Heart right ventricle (tissue), 16 donors: Measurements from ENCODE around the gene TCTN1. TPM values are rescaled to one million over a fixed set of nuclear protein-coding genes. Genes with fewer than 3 reads are reported as not detected.
"Not testable (repeated sequence)": the region's sequence is repeated elsewhere in the genome, so short reads cannot be mapped to it uniquely, and the experiment has no call there.

Source experiments
- ATAC-seq, 8 donors: fragments of 200-7000 bp; cut with Tn5 transposase; one replicate each; pipeline ENCODE4 v1.9.1; 2020; ENCODE audit warnings: mild to moderate bottlenecking in 8 of 8, moderate library complexity in 8 of 8, moderate number of reproducible peaks in 1 of 8
- DNase-seq, 2 donors: peaks; one replicate each; pipeline ENCODE4 v3.0.0-alpha.2; 2020
- H3K27ac ChIP-seq, 10 donors: fragments of 200-600 bp; sonication (generic) in 2 of 10; one replicate each; pipeline versions ENCODE4 v1.5.0 to v1.8.0; 2020 to 2022; ENCODE audit warnings: mild to moderate bottlenecking in 3 of 10
- H3K27me3 ChIP-seq, 7 donors: fragments of 200-600 bp; one replicate each; pipeline ENCODE4 v1.8.0; 2021 to 2022; ENCODE audit warnings: mild to moderate bottlenecking in 2 of 7
- H3K36me3 ChIP-seq, 9 donors: fragments of 200-600 bp; sonication (generic) in 1 of 9; one replicate each; pipeline versions ENCODE4 v1.5.0 to v1.8.0; 2020 to 2022; ENCODE audit warnings: mild to moderate bottlenecking in 2 of 9
- H3K4me1 ChIP-seq, 9 donors: fragments of 200-600 bp; sonication (generic) in 1 of 9; one replicate each; pipeline versions ENCODE4 v1.5.0 to v1.8.0; 2020 to 2022; ENCODE audit warnings: mild to moderate bottlenecking in 4 of 9
- H3K4me3 ChIP-seq, 10 donors: fragments of 200-600 bp; sonication (generic) in 2 of 10; one replicate each; pipeline versions ENCODE4 v1.5.0 to v1.8.0; 2020 to 2022; ENCODE audit warnings: mild to moderate bottlenecking in 7 of 10, moderate library complexity in 2 of 10
- H3K9me3 ChIP-seq, 11 donors: fragments of 200-600 bp in 10 of 11; sonication (generic) in 2 of 11; one replicate each; pipeline versions ENCODE4 v1.5.0 to v1.8.0; 2013 to 2022; ENCODE audit warnings: mild to moderate bottlenecking in 2 of 11, control low read depth in 1 of 11, moderate library complexity in 1 of 11
- CTCF ChIP-seq, 9 donors: fragments of 200-600 bp; sonication (generic) in 2 of 9; IDR thresholded peaks; one replicate each; pipeline versions ENCODE4 v1.5.0 to v1.8.0; 2021 to 2022; ENCODE audit warnings: antibody characterized with exemption in 9 of 9, mild to moderate bottlenecking in 5 of 9, moderate library complexity in 1 of 9
- WGBS, 2 donors: extraction: QIAGEN DNeasy Blood & Tissue Kit; methylation state at CpG; one replicate each; pipeline ENCODE4 v1.1.7; 2013; ENCODE audit warnings: inconsistent platforms in 1 of 2; 5-methylcytosine and 5-hydroxymethylcytosine counted together
- intact Hi-C, 10 donors: fragments of 100-400 bp; cut with DNase I; formaldehyde crosslinking; loops; one replicate each; pipeline versions ENCODE4 v1.11.1 to v1.14.2; 2022
- polyA plus RNA-seq, 2 donors: library from polyadenylated mRNA; stranded (reverse); fragments of 200-250 nt; gene quantifications; one replicate each; pipeline ENCODE4 v1.2.3, GENCODE V29; 2013
- total RNA-seq, 10 donors: library from RNA; stranded (reverse); fragmentation: NEBNext Ultra II Directional in 3 of 10; extraction: Animal tissue kit (Norgen Biotek cat#: 25700) in 3 of 10; gene quantifications; one replicate each; pipeline versions ENCODE4 v1.2.1 to v1.2.4, GENCODE V29; 2021 to 2023
- donor health status: Arrhythmogenic right ventricular cardiomyopathy.
- donor health status: ischemic (EF 13 %, LVEDD 7.1; RV severe dilation, severe dysfunction).
- donor health status: healthy with polysubstance abuse.
- donor health status: DM: no; HTN: yes; CAD: no.
- donor health status: DM: no; HTN: no; CAD: no.
- donor health status: ischemic (EF 25% LVEDD 6.9; RV normal size, moderate dysfunction).
- donor health status: ischemic (EF 25% LVEDD 5.7; RV mildly dilated, moderate dysfunction).
- donor health status: healthy.
- donor health status: DM: yes; HTN: yes; CAD: no.
- donor health status: Ischemic cardiomyopathy.
- donor health status: ischemic (EF 35%, LVEDD 5.7; RV mildly dilated, moderate dysfunction).
- donor health status: nonischemic (EF 11% LVEDD 7.7; RV severe dilation, severe dysfunction).
- donor health status: DM: yes; HTN: yes; CAD: no.
- donor health status: PGD.
- donor health status: ischemic (EF 29% LVEDD 5.4; RV normal size, mild dysfunction).
- donor health status: nonischemic (EF 23%, LVEDD 6.1; RV moderate dilation, normal function).

The TCTN1 gene
- total and polyA plus RNA-seq, 12 donors: 14.2 to 49.6 (median 25.2) TPM

- peak within 1 kb of the TSS; percentile 58 to 98 (median 88) for H3K4me3 ChIP-seq
- peak within 1 kb of the TSS; percentile 91 to 97 (median 95) for H3K27ac ChIP-seq
- H3K36me3 ChIP-seq: no peaks in the 10 kb centered on the region
- H3K9me3 ChIP-seq: no peaks in the 10 kb centered on the region
- ATAC-seq (peak; percentile 93 to 99 (median 98)), DNase-seq (peak; percentile 98)
- no peak for TF ChIP-seq CTCF (IDR thresholded peaks at IDR 0.05)
- H3K4me1 ChIP-seq: peaks cover 10 to 65% (median 53%) of the 10 kb centered on the region in 9 donors
- intact Hi-C loops: loop anchor here in 6 of 10 donors (2.0 to 5.0 kb wide), 4 partner anchors 36 to 46 kb away; no protein-coding TSS in a partner anchor
- WGBS, 2 donors: 1 to 3% methylated on average over 36 to 52 of the region's 52 CpGs
- no peaks in the 10 kb centered on the region for H3K27me3 ChIP-seq
These were observed 30.5 kb upstream of the TCTN1 start, which contains the start of gene PPTC7 for GRCh38 chr12:110583137-110584059. Gene PPTC7 (minus strand): TSS chr12:110583318. CDS start chr12:110583031, 287 bp downstream.

GRCh38 chr12:110585231-110585799, 28.6 kb upstream of the TCTN1 start:
- H3K9me3 ChIP-seq: no peaks in the 10 kb centered on the region
- 18 to 22% methylated on average over 7 of the region's 7 CpGs for WGBS, 2 donors
- H3K27me3 ChIP-seq: no peaks in the 10 kb centered on the region
- no peak for DNase-seq
- TF ChIP-seq CTCF (IDR thresholded peaks at IDR 0.05): no peak
- ATAC-seq: peak in 1 of 8 donors; percentile 39
- H3K4me1 ChIP-seq: peaks cover 9 to 51% (median 44%) of the 10 kb centered on the region in 9 donors
- peak overlapping the region in 9 of 10 donors; percentile 91 to 97 (median 95) for H3K27ac ChIP-seq
- no peak overlapping the region for H3K4me3 ChIP-seq
- intact Hi-C loops: no loop called here
- no peaks in the 10 kb centered on the region for H3K36me3 ChIP-seq

GRCh38 chr12:110587102-110587501, 26.8 kb upstream of the TCTN1 start:
- ATAC-seq, H3K4me3 ChIP-seq, H3K27me3 ChIP-seq, H3K9me3 ChIP-seq, H3K36me3 ChIP-seq, intact Hi-C loops, DNase-seq: not testable (repeated sequence)
- 100% methylated on average over 2 of the region's 2 CpGs for WGBS, 2 donors
- Histone ChIP-seq H3K27ac (peak overlapping the region in 1 of 10 donors; percentile 95), H3K4me1 (peaks cover 9 to 53% (median 39%) of the 10 kb centered on the region in 9 donors)

GRCh38 chr12:110590059-110590458, 23.9 kb upstream of the TCTN1 start:
- Histone ChIP-seq H3K36me3 (no peaks in the 10 kb centered on the region), H3K9me3 (no peaks in the 10 kb centered on the region), H3K4me3 (no peak overlapping the region), H3K27ac (peak overlapping the region in 7 of 10 donors; percentile 25 to 91 (median 70)), H3K27me3 (no peaks in the 10 kb centered on the region), H3K4me1 (peaks cover 3 to 45% (median 22%) of the 10 kb centered on the region in 9 donors)
- no peak for TF ChIP-seq CTCF (IDR thresholded peaks at IDR 0.05)
- intact Hi-C loops: no loop called here
- 100% methylated on average over 1 of the region's 1 CpG for WGBS, 2 donors
- ATAC-seq: no peak
- DNase-seq: no peak
